Common myeloid progenitor, CD34-positive (primary cell): ENCODE data around the gene PCDHGB7.
A peak's percentile ranks its signal among the peaks of the same experiment; 100 is the strongest.
"Not testable (repeated sequence)": the region's sequence is repeated elsewhere in the genome, so short reads cannot be mapped to it uniquely, and the experiment has no call there.

Source experiments
- CTCF ChIA-PET: fragments of 350-600 bp; sonication (Branson Sonifier 250); formaldehyde crosslinking; loops from one replicate; lab custom pipeline; 2021; ENCODE audit warnings: antibody characterized with exemption; lab: Charles Lee
- POLR2A ChIA-PET: fragments of 350-600 bp; sonication (Branson Sonifier 250); formaldehyde crosslinking; loops from one replicate; lab custom pipeline; 2021; ENCODE audit warnings: antibody characterized with exemption; lab: Charles Lee
- DNase-seq, 3 donors: peaks; one replicate each; pipeline versions ENCODE4 v3.0.0 to v3.0.0-alpha.2; 2013
- H3K27ac ChIP-seq, 2 experiments: 1 replicate in 1 of 2; 2 replicates in 1 of 2; pipeline ENCODE4 v1.7.0; 2013; ENCODE audit warnings: inconsistent platforms in 2 of 2, low read length in 2 of 2, mild to moderate bottlenecking in 2 of 2, low read depth in 1 of 2, moderate library complexity in 1 of 2; ENCODE audit not compliant: severe bottlenecking in 2 of 2, insufficient read depth in 1 of 2, poor library complexity in 1 of 2
- H3K27me3 ChIP-seq, 5 experiments: replicated peaks in 2 of 5; 1 replicate in 3 of 5; 2 replicates in 2 of 5; pipeline versions ENCODE4 v1.6.1 to v1.7.0; 2013; ENCODE audit warnings: low read length in 4 of 5, mild to moderate bottlenecking in 2 of 5, moderate library complexity in 2 of 5, inconsistent platforms in 1 of 5; ENCODE audit not compliant: insufficient read depth in 5 of 5, control insufficient read depth in 4 of 5
- H3K36me3 ChIP-seq, 4 experiments: 1 replicate in 2 of 4; 2 replicates in 2 of 4; pipeline versions ENCODE4 v1.6.1 to v1.7.0; 2013; ENCODE audit warnings: low read length in 3 of 4, control low read depth in 1 of 4, mild to moderate bottlenecking in 1 of 4; ENCODE audit not compliant: control insufficient read depth in 4 of 4, insufficient read depth in 4 of 4
- H3K4me1 ChIP-seq, 4 experiments: 1 replicate in 3 of 4; 2 replicates in 1 of 4; pipeline versions ENCODE4 v1.6.1 to v1.7.1; 2013; ENCODE audit warnings: low read length in 3 of 4, mild to moderate bottlenecking in 3 of 4, control low read depth in 1 of 4, inconsistent platforms in 1 of 4, moderate library complexity in 1 of 4; ENCODE audit not compliant: control insufficient read depth in 4 of 4, insufficient read depth in 4 of 4; ENCODE audit errors: control extremely low read depth in 1 of 4
- H3K4me3 ChIP-seq, 7 experiments: 1 replicate in 4 of 7; 2 replicates in 3 of 7; pipeline versions ENCODE4 v1.5.1 to v1.7.0; 2013; ENCODE audit warnings: mild to moderate bottlenecking in 7 of 7, low read length in 6 of 7, moderate library complexity in 6 of 7, inconsistent platforms in 2 of 7, low read depth in 2 of 7, control low read depth in 1 of 7; ENCODE audit not compliant: insufficient read depth in 4 of 7, control insufficient read depth in 1 of 7; ENCODE audit errors: extremely low read depth in 1 of 7
- H3K9me3 ChIP-seq, 5 experiments: 1 replicate in 4 of 5; 2 replicates in 1 of 5; pipeline versions ENCODE4 v1.6.1 to v1.7.1; 2013; ENCODE audit warnings: low read length in 4 of 5, mild to moderate bottlenecking in 2 of 5, inconsistent platforms in 1 of 5, low read depth in 1 of 5, moderate library complexity in 1 of 5; ENCODE audit not compliant: control insufficient read depth in 4 of 5, insufficient read depth in 2 of 5; ENCODE audit errors: control extremely low read depth in 1 of 5
- WGBS: methylation state at CpG from one replicate; pipeline ENCODE4 v1.1.5; 2013; ENCODE audit not compliant: insufficient coverage; 5-methylcytosine and 5-hydroxymethylcytosine counted together

Gene PCDHGB7

DNA sequence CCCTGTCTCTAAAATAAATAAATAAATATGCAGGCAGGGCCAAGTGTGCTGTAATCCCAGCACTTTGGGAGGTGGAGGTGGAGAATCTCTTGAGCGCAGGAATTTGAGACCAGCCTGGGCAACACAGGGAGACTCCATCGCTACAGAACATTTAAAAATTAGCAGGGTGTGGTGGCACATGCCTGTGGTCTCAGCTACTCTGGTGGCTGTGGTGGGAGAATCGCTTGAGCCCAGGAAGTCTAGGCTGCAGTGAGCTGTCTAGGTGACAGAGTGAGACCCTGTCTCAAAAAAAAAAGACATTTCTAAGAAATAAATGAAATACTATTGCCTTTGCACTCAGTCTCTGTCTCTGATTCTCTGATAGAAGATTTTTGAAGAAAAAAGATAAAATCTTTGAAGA, 5.9 kb upstream of the PCDHGB7 start:
- WGBS: 92% methylated on average over 2 of the region's 3 CpGs
- CTCF ChIA-PET: interaction anchor here (1.2 to 7.4 kb wide), 4 partner anchors 112 to 147 kb away, joined by 3 to 77 read pairs (median 22); no protein-coding TSS in a partner anchor
- peaks cover 28 to 89% (median 48%) of the 10 kb centered on the region in 5 experiments for H3K27me3 ChIP-seq

DNA sequence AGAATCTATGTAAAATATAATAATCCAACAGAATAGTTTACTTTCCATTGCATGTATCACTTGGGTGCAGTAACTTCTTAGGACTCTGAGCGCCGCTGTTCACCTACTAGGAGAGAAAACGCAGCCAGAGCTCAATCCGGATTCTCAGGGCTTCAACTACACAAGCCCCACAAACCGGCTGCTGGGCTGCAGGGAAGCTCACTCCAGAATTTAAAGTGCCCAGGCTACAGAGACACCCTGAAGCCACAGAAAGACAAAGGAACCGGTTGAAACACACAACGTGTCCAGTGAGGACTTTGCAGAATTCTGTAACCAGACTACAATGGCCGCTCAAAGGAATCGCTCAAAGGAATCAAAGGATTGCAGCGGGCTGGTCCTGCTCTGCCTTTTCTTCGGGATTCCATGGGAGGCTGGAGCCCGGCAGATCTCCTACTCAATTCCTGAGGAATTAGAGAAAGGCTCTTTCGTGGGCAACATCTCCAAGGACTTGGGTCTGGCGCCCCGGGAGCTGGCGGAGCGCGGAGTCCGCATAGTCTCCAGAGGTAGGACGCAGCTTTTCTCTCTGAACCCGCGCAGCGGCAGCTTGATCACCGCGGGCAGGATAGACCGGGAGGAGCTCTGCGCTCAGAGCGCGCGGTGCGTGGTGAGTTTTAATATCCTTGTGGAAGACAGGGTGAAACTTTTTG, 4.5 kb upstream of the PCDHGB7 start, which contains the start of gene PCDHGA10:
Gene PCDHGA10 (plus strand): TSS at position 134 of the 686 bp plus-strand sequence. CDS start 189 bp downstream, at position 323.
- Histone ChIP-seq H3K4me1 (peaks cover 0 to 15% (median 10%) of the 10 kb centered on the region in 4 experiments), H3K27me3 (peaks cover 24 to 85% (median 38%) of the 10 kb centered on the region in 5 experiments), H3K36me3 (peaks cover 0 to 4% (median 0%) of the 10 kb centered on the region in 4 experiments), H3K27ac (no peak within 1 kb of the TSS), H3K9me3 (peaks cover 5 to 41% (median 32%) of the 10 kb centered on the region in 5 experiments), H3K4me3 (peak within 1 kb of the TSS; percentile 27 to 84 (median 68))
- peak; percentile 64 to 87 (median 87) for DNase-seq
- POLR2A ChIA-PET: no interaction called here
- CTCF ChIA-PET: interaction anchor here (0.6 to 7.4 kb wide), 26 partner anchors 8 to 154 kb away, joined by 3 to 77 read pairs (median 4); partner anchors contain the start of genes PCDHGA11, PCDHGA12, PCDHGA2 and PCDHGB3
- 12% methylated on average over 19 of the region's 31 CpGs for WGBS

More for the DNA sequence above, 5.9 kb upstream of the PCDHGB7 start:
- DNase-seq: no peak
- H3K4me1 ChIP-seq: peaks cover 0 to 12% (median 9%) of the 10 kb centered on the region in 4 experiments
- H3K27ac ChIP-seq: no peak overlapping the region
- H3K9me3 ChIP-seq: peaks cover 7 to 47% (median 34%) of the 10 kb centered on the region in 5 experiments
- peaks cover 0 to 4% (median 0%) of the 10 kb centered on the region in 4 experiments for H3K36me3 ChIP-seq
- no peak overlapping the region for H3K4me3 ChIP-seq
- POLR2A ChIA-PET: no interaction called here

DNA sequence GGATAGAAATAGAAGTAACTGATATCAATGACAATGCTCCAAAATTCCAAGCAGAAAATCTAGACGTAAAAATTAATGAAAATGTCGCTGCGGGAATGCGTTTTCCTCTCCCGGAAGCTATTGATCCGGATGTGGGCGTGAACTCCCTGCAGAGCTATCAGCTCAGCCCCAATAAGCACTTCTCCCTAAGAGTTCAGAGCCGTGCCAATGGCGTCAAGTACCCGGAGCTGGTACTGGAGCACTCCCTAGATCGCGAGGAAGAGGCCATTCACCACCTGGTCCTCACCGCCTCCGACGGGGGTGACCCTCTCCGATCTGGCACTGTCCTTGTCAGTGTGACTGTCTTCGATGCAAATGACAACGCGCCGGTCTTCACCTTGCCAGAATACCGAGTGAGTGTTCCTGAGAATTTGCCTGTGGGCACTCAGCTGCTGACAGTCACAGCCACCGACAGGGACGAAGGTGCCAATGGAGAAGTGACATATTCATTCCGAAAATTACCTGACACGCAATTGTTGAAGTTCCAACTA, 3.9 kb upstream of the PCDHGB7 start:
- H3K27me3 ChIP-seq: peaks cover 27 to 85% (median 34%) of the 10 kb centered on the region in 5 experiments
- H3K36me3 ChIP-seq: peaks cover 0 to 4% (median 0%) of the 10 kb centered on the region in 4 experiments
- ChIA-PET POLR2A (no interaction called here), CTCF (interaction anchor here (0.9 to 7.4 kb wide), 24 partner anchors 7 to 153 kb away, joined by 3 to 77 read pairs (median 5); partner anchors contain the start of genes PCDHGA11, PCDHGA12, PCDHGB3 and PCDHGB4)
- WGBS: 15% methylated on average over 22 of the region's 25 CpGs
- DNase-seq: no peak
- H3K4me1 ChIP-seq: peaks cover 0 to 15% (median 10%) of the 10 kb centered on the region in 4 experiments
- H3K9me3 ChIP-seq: peaks cover 5 to 40% (median 31%) of the 10 kb centered on the region in 5 experiments
- no peak overlapping the region for H3K27ac ChIP-seq
- H3K4me3 ChIP-seq: peak overlapping the region in 6 of 7 experiments; percentile 43 to 84 (median 62)

GRCh38 chr5:141414548-141415274, 2.8 kb upstream of the PCDHGB7 start:
- WGBS: 28% methylated on average over 32 of the region's 46 CpGs

DNA sequence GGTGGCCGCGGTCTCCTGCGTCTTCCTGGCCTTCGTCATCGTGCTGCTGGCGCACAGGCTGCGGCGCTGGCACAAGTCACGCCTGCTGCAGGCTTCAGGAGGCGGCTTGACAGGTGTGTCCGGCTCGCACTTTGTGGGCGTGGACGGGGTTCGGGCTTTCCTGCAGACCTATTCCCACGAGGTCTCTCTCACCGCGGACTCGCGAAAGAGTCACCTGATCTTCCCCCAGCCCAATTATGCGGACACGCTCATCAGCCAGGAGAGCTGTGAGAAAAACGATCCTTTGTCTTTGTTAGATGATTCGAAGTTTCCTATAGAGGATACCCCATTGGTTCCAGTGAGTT, 2.2 kb upstream of the PCDHGB7 start:
- 12% methylated on average over 11 of the region's 24 CpGs for WGBS
- peaks cover 24 to 83% (median 31%) of the 10 kb centered on the region in 5 experiments for H3K27me3 ChIP-seq

More at GRCh38 chr5:141414548-141415274, 2.8 kb upstream of the PCDHGB7 start:
- POLR2A ChIA-PET, H3K36me3 ChIP-seq, DNase-seq, H3K27ac ChIP-seq: not testable (repeated sequence)
- Histone ChIP-seq H3K4me3 (peak overlapping the region in 1 of 7 experiments; percentile 3), H3K4me1 (peaks cover 0 to 21% (median 10%) of the 10 kb centered on the region in 4 experiments), H3K27me3 (peaks cover 26 to 85% (median 30%) of the 10 kb centered on the region in 5 experiments), H3K9me3 (peaks cover 1 to 40% (median 31%) of the 10 kb centered on the region in 5 experiments)
- CTCF ChIA-PET: interaction anchor here (1.1 to 7.4 kb wide), 10 partner anchors 15 to 152 kb away, joined by 3 to 77 read pairs (median 14); partner anchors contain the start of genes PCDHGA12, PCDHGB4 and PCDHGB5

GRCh38 chr5:141419074-141419880, 1.8 kb downstream of the PCDHGB7 start:
- CTCF ChIA-PET: interaction anchor here (1.0 to 6.6 kb wide), 10 partner anchors 11 to 147 kb away, joined by 3 to 65 read pairs (median 10); partner anchors contain the start of gene PCDHGA12
- DNase-seq: peak in 1 of 3 donors; percentile 6
- POLR2A ChIA-PET: no interaction called here
- 34% methylated on average over 60 of the region's 74 CpGs for WGBS
- H3K27ac ChIP-seq: no peak overlapping the region
- H3K4me3 ChIP-seq: no peak overlapping the region
- H3K27me3 ChIP-seq: peaks cover 33 to 91% (median 34%) of the 10 kb centered on the region in 5 experiments
- H3K9me3 ChIP-seq: peaks cover 0 to 59% (median 42%) of the 10 kb centered on the region in 5 experiments
- H3K4me1 ChIP-seq: peaks cover 0 to 23% (median 9%) of the 10 kb centered on the region in 4 experiments
- peaks cover 0 to 2% (median 0%) of the 10 kb centered on the region in 4 experiments for H3K36me3 ChIP-seq

More for the DNA sequence above, 2.2 kb upstream of the PCDHGB7 start:
- peaks cover 0 to 21% (median 10%) of the 10 kb centered on the region in 4 experiments for H3K4me1 ChIP-seq
- H3K36me3 ChIP-seq, POLR2A ChIA-PET, H3K27ac ChIP-seq: not testable (repeated sequence)
- peak overlapping the region in 3 of 7 experiments; percentile 3 to 26 (median 16) for H3K4me3 ChIP-seq
- H3K9me3 ChIP-seq: peaks cover 1 to 38% (median 29%) of the 10 kb centered on the region in 5 experiments
- CTCF ChIA-PET: interaction anchor here (3.2 to 7.4 kb wide), 4 partner anchors 108 to 148 kb away, joined by 9 to 77 read pairs (median 48); no protein-coding TSS in a partner anchor
- DNase-seq: peak in 2 of 3 donors; percentile 39 to 62
